ENCODE results near the gene INKA2. TPM values are rescaled to one million over a fixed set of nuclear protein-coding genes. Genes with fewer than 3 reads are reported as not detected.
A peak's percentile ranks its signal among the peaks of the same experiment; 100 is the strongest.

INKA2 gene
- total and polyA plus RNA-seq, 10 of the 15 experiments (the other 5 are each of a cell fraction or from before 2014, with no cell fraction given): 0.38 to 5.1 (median 1.3) TPM; not detected in 1

DNA sequence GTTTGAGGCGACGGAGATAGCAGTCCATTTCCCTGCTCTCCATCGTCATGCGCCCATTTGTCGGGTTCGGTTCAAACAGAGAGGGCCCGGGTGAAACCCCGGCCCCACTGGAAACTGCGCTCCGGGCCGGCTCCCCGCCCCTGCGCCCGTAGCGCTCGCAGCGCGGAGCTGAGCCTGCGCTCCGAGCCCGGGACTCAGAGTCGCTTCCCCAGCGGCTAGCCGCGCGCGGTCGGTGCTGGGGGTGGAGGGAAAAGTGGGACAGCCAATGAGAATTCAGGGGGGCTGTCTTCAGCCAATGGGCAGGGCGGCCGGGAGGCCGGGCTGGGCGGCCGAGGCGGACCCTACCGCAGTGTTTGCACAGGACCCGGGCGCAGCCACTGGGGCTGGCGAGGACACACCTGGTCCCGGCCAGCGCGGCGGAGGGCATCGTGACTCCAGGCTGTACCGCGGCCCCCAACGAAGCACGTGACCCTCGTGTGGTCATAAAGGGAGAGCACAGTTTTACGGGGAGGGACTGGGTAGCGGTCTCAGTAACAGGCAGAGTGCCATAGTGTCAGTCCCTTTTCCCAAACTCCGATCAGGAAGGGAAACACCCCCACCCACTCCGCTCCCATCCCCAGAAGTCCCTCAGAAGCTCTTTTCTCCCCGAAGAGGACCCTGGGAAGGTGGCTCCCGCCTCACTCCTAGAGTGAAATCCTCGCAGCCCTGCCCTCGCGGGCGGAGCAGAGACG is at the start of gene INKA2 (continued):
- TF ChIP-seq IRF3 (IDR thresholded peaks at IDR 0.05): peak; percentile 53; the same call in 1 of the 2 replicates
- peak; percentile 16; the same call in 1 of the 2 replicates for TF ChIP-seq RUNX3 (IDR thresholded peaks at IDR 0.05; ENCODE audit: low read length)
- no peak for TF ChIP-seq GABPA (IDR thresholded peaks at IDR 0.05; ENCODE audit: low read depth)
- no peak for TF ChIP-seq STAT3 (IDR thresholded peaks at IDR 0.05; ENCODE audit: low read depth, low read length)
- peak; percentile 47 to 92; a peak in 3 of 4 replicates for TF ChIP-seq BHLHE40 (IDR thresholded peaks at IDR 0.05; ENCODE audit: borderline replicate concordance in 1 of 2, low read depth in 2 of 2, low read length in 1 of 2)
- TF ChIP-seq PML (IDR thresholded peaks at IDR 0.05; ENCODE audit: low read length): no peak
- no peak for TF ChIP-seq ZNF384 (IDR thresholded peaks at IDR 0.05; ENCODE audit: borderline replicate concordance, low read depth, low read length)
- TF ChIP-seq NKRF (conservative IDR thresholded peaks at IDR 0.05): 0 out of 2 replicates have a peak, but pooled peaks have one; percentile 52
- no peak for TF ChIP-seq ZNF274 (IDR thresholded peaks at IDR 0.05; ENCODE audit: insufficient read depth, insufficient read length)
- TF ChIP-seq BACH1 (IDR thresholded peaks at IDR 0.05; ENCODE audit: borderline replicate concordance): peak; percentile 32; the same call in 1 of the 2 replicates
- peak; percentile 41; the same call in 1 of the 2 replicates for TF ChIP-seq POLR2A (IDR thresholded peaks at IDR 0.05; ENCODE audit: low read depth, low read length)
- peak in 1 of 2 experiments; percentile 14; a peak in 2 of 4 replicates for TF ChIP-seq IKZF2 (IDR thresholded peaks at IDR 0.05)
- TF ChIP-seq, protein P1, sequence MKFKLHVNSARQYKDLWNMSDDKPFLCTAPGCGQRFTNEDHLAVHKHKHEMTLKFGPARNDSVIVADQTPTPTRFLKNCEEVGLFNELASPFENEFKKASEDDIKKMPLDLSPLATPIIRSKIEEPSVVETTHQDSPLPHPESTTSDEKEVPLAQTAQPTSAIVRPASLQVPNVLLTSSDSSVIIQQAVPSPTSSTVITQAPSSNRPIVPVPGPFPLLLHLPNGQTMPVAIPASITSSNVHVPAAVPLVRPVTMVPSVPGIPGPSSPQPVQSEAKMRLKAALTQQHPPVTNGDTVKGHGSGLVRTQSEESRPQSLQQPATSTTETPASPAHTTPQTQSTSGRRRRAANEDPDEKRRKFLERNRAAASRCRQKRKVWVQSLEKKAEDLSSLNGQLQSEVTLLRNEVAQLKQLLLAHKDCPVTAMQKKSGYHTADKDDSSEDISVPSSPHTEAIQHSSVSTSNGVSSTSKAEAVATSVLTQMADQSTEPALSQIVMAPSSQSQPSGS (IDR thresholded peaks at IDR 0.05; ENCODE audit: low read length): no peak
- TF ChIP-seq, protein P2, sequence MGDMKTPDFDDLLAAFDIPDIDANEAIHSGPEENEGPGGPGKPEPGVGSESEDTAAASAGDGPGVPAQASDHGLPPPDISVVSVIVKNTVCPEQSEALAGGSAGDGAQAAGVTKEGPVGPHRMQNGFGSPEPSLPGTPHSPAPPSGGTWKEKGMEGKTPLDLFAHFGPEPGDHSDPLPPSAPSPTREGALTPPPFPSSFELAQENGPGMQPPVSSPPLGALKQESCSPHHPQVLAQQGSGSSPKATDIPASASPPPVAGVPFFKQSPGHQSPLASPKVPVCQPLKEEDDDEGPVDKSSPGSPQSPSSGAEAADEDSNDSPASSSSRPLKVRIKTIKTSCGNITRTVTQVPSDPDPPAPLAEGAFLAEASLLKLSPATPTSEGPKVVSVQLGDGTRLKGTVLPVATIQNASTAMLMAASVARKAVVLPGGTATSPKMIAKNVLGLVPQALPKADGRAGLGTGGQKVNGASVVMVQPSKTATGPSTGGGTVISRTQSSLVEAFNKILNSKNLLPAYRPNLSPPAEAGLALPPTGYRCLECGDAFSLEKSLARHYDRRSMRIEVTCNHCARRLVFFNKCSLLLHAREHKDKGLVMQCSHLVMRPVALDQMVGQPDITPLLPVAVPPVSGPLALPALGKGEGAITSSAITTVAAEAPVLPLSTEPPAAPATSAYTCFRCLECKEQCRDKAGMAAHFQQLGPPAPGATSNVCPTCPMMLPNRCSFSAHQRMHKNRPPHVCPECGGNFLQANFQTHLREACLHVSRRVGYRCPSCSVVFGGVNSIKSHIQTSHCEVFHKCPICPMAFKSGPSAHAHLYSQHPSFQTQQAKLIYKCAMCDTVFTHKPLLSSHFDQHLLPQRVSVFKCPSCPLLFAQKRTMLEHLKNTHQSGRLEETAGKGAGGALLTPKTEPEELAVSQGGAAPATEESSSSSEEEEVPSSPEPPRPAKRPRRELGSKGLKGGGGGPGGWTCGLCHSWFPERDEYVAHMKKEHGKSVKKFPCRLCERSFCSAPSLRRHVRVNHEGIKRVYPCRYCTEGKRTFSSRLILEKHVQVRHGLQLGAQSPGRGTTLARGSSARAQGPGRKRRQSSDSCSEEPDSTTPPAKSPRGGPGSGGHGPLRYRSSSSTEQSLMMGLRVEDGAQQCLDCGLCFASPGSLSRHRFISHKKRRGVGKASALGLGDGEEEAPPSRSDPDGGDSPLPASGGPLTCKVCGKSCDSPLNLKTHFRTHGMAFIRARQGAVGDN (IDR thresholded peaks at IDR 0.05): peak; percentile 47; the same call in 1 of the 2 replicates
- TF ChIP-seq RFX5 (IDR thresholded peaks at IDR 0.05; ENCODE audit: low read depth, low read length): peak; percentile 55; the same call in 1 of the 2 replicates
- peak; percentile 58; the same call in 1 of the 2 replicates for TF ChIP-seq GATAD2B (conservative IDR thresholded peaks at IDR 0.05; ENCODE audit: low read depth)
- TF ChIP-seq LARP7 (IDR thresholded peaks at IDR 0.05): 0 out of 2 replicates have a peak, but pooled peaks have one; percentile 47
- TF ChIP-seq CREM (IDR thresholded peaks at IDR 0.05; ENCODE audit: low read depth): no peak
- peak; percentile 24; the same call in 1 of the 2 replicates for TF ChIP-seq RELB (IDR thresholded peaks at IDR 0.05; ENCODE audit: low read depth)
- TF ChIP-seq SMC3 (IDR thresholded peaks at IDR 0.05; ENCODE audit: borderline replicate concordance, low read length): no peak
